H1 (cell line): Measurements from ENCODE around the gene PCDHB14. TPM values are rescaled to one million over a fixed set of nuclear protein-coding genes. Genes with fewer than 3 reads are reported as not detected.
"Not testable (repeated sequence)": the region's sequence is repeated elsewhere in the genome, so short reads cannot be mapped to it uniquely, and the experiment has no call there.

Source experiments
- CTCF ChIA-PET: fragments of 300-600 bp; sonication (Branson Sonifier 250); formaldehyde crosslinking; loops from one replicate; lab custom pipeline; 2021; ENCODE audit not compliant: partially characterized antibody; lab: Charles Lee
- POLR2A ChIA-PET: fragments of 300-600 bp; sonication (Branson Sonifier 250); formaldehyde crosslinking; loops from one replicate; lab custom pipeline; 2021; ENCODE audit warnings: inconsistent platforms; ENCODE audit not compliant: partially characterized antibody; lab: Charles Lee
- DNase-seq, 2 experiments: peaks; one replicate each; pipeline versions ENCODE4 v3.0.0 to v3.0.0-alpha.2; 2010 to 2022; ENCODE audit warnings: low spot score in 2 of 2, low read depth in 1 of 2, mixed read lengths in 1 of 2
- FAIRE-seq: peaks from 2 replicates; lab custom pipeline; 2011; peaks lifted over from hg19 to GRCh38; lab: Jason Lieb, UNC
- H2AFZ ChIP-seq: 2 replicates; pipeline ENCODE4 v1.8.1; 2012; ENCODE audit warnings: low read length, inconsistent platforms
- H2AK5ac ChIP-seq: 2 replicates; pipeline ENCODE4 v1.6.1; 2013; ENCODE audit warnings: low read depth, low read length
- H2BK120ac ChIP-seq: replicated peaks from 2 replicates; pipeline ENCODE3; 2013; ENCODE audit warnings: low read depth, low read length, inconsistent platforms
- H2BK12ac ChIP-seq: 2 replicates; pipeline ENCODE4 v1.6.1; 2013; ENCODE audit warnings: low read depth, low read length
- H2BK15ac ChIP-seq: 2 replicates; pipeline ENCODE4 v1.6.1; 2013; ENCODE audit warnings: low read length
- H2BK20ac ChIP-seq: 2 replicates; pipeline ENCODE4 v1.6.1; 2013; ENCODE audit warnings: low read length
- H2BK5ac ChIP-seq: 2 replicates; pipeline ENCODE4 v1.6.1; 2013; ENCODE audit warnings: low read depth, low read length
- H3K14ac ChIP-seq: 2 replicates; pipeline ENCODE4 v1.6.1; 2013; ENCODE audit warnings: inconsistent platforms; ENCODE audit not compliant: insufficient read length
- H3K18ac ChIP-seq: 2 replicates; pipeline ENCODE4 v1.6.1; 2013; ENCODE audit warnings: low read length; ENCODE audit errors: extremely low read depth
- H3K23ac ChIP-seq: 2 replicates; pipeline ENCODE4 v1.6.1; 2013; ENCODE audit warnings: inconsistent platforms; ENCODE audit not compliant: insufficient read length
- H3K23me2 ChIP-seq: 2 replicates; pipeline ENCODE4 v1.6.1; 2013; ENCODE audit warnings: low read depth, low read length
- H3K27ac ChIP-seq: 2 replicates; pipeline ENCODE4 v1.6.1; 2011; ENCODE audit warnings: low read depth, low read length, inconsistent platforms
- H3K27me3 ChIP-seq, 4 experiments: replicated peaks in 1 of 4; 1 replicate in 1 of 4; 2 replicates in 3 of 4; pipeline versions ENCODE4 v1.6.1 to v1.8.1; 2011 to 2013; ENCODE audit warnings: low read length in 3 of 4, mild to moderate bottlenecking in 3 of 4, inconsistent platforms in 2 of 4, mixed read lengths in 2 of 4, moderate library complexity in 1 of 4; ENCODE audit not compliant: control insufficient read depth in 3 of 4, insufficient read depth in 3 of 4; ENCODE audit errors: extremely low read depth in 1 of 4
- H3K36me3 ChIP-seq, 4 experiments: 2 replicates each; pipeline versions ENCODE4 v1.6.1 to v1.8.1; 2011 to 2013; ENCODE audit warnings: mild to moderate bottlenecking in 4 of 4, low read length in 3 of 4, moderate library complexity in 2 of 4, control low read depth in 1 of 4, inconsistent platforms in 1 of 4; ENCODE audit not compliant: insufficient read depth in 4 of 4, control insufficient read depth in 2 of 4
- H3K4ac ChIP-seq: replicated peaks from 2 replicates; pipeline ENCODE3; 2013; ENCODE audit warnings: low read length, low read depth, mixed read lengths, inconsistent platforms; ENCODE audit not compliant: insufficient read length
- H3K4me1 ChIP-seq, 4 experiments: replicated peaks in 1 of 4; 1 replicate in 1 of 4; 2 replicates in 3 of 4; pipeline versions ENCODE4 v1.6.1 to v1.8.1; 2011 to 2013; ENCODE audit warnings: low read length in 3 of 4, inconsistent platforms in 2 of 4, mixed read lengths in 1 of 4; ENCODE audit not compliant: insufficient read depth in 4 of 4, control insufficient read depth in 3 of 4
- H3K4me2 ChIP-seq, 2 experiments: 2 replicates each; pipeline versions ENCODE4 v1.6.1 to v1.8.1; 2011 to 2013; ENCODE audit warnings: low read depth in 2 of 2, low read length in 2 of 2, control low read depth in 1 of 2, inconsistent platforms in 1 of 2, mild to moderate bottlenecking in 1 of 2; ENCODE audit not compliant: insufficient read depth in 1 of 2
- H3K4me3 ChIP-seq, 4 experiments: fragments of 200-600, 300-600 bp in 1 of 4; sonication (generic), shearing (Covaris generic), sonication (Bioruptor Twin) in 1 of 4; 2 replicates each; pipeline versions ENCODE4 v1.5.1 to v1.8.1; 2011 to 2016; ENCODE audit warnings: low read length in 4 of 4, low read depth in 3 of 4, control low read depth in 2 of 4, inconsistent platforms in 2 of 4, mild to moderate bottlenecking in 2 of 4, mixed read lengths in 1 of 4, moderate library complexity in 1 of 4; ENCODE audit not compliant: insufficient read depth in 2 of 4; ENCODE audit errors: extremely low read depth in 1 of 4
- H3K56ac ChIP-seq: replicated peaks from 2 replicates; pipeline ENCODE3; 2013; ENCODE audit warnings: low read depth, mild to moderate bottlenecking, mixed read lengths, low read length, inconsistent platforms; ENCODE audit not compliant: insufficient read length
- H3K79me1 ChIP-seq: 2 replicates; pipeline ENCODE4 v1.6.1; 2013; ENCODE audit warnings: low read depth, low read length, control low read depth
- H3K79me2 ChIP-seq, 2 experiments: 2 replicates each; pipeline versions ENCODE4 v1.6.1 to v1.8.1; 2012 to 2013; ENCODE audit warnings: low read length in 2 of 2, mild to moderate bottlenecking in 2 of 2, inconsistent platforms in 1 of 2; ENCODE audit not compliant: insufficient read depth in 2 of 2, control insufficient read depth in 1 of 2
- H3K9ac ChIP-seq, 4 experiments: replicated peaks in 1 of 4; 1 replicate in 1 of 4; 2 replicates in 3 of 4; pipeline versions ENCODE4 v1.6.1 to v1.8.1; 2011 to 2013; ENCODE audit warnings: low read depth in 3 of 4, low read length in 3 of 4, control low read depth in 2 of 4, mild to moderate bottlenecking in 2 of 4, moderate library complexity in 2 of 4, inconsistent platforms in 1 of 4; ENCODE audit errors: extremely low read depth in 1 of 4
- H3K9me3 ChIP-seq, 2 experiments: 2 replicates each; pipeline versions ENCODE4 v1.6.1 to v1.8.1; 2012 to 2013; ENCODE audit warnings: mild to moderate bottlenecking in 2 of 2, moderate library complexity in 2 of 2, control low read depth in 1 of 2, inconsistent platforms in 1 of 2, low read depth in 1 of 2, low read length in 1 of 2, mixed read lengths in 1 of 2; ENCODE audit not compliant: insufficient read depth in 2 of 2
- H4K20me1 ChIP-seq, 2 experiments: replicated peaks in 1 of 2; 2 replicates each; pipeline versions ENCODE3 to v1.8.1; 2011 to 2013; ENCODE audit warnings: inconsistent platforms in 2 of 2, low read length in 2 of 2, mild to moderate bottlenecking in 1 of 2; ENCODE audit not compliant: insufficient read depth in 2 of 2, control insufficient read depth in 1 of 2
- H4K5ac ChIP-seq: 2 replicates; pipeline ENCODE4 v1.6.1; 2013; ENCODE audit warnings: low read length, low read depth, mixed read lengths, inconsistent platforms; ENCODE audit not compliant: insufficient read length
- H4K8ac ChIP-seq: 2 replicates; pipeline ENCODE4 v1.8.0; 2013; ENCODE audit warnings: mild to moderate bottlenecking, moderate library complexity, low read length, inconsistent platforms; ENCODE audit not compliant: insufficient read depth; ENCODE audit errors: extremely low read depth
- H4K91ac ChIP-seq: replicated peaks from 2 replicates; pipeline ENCODE3; 2013; ENCODE audit warnings: low read length, mixed read lengths, inconsistent platforms; ENCODE audit not compliant: insufficient read length
- WGBS, 2 experiments: shearing (Covaris generic) in 1 of 2; methylation state at CpG; one replicate each; pipeline versions ENCODE4 v1.1.6 to v1.1.7; 2013 to 2015; ENCODE audit warnings: low lambda C conversion rate in 2 of 2, mixed read lengths in 2 of 2, inconsistent platforms in 1 of 2, low coverage in 1 of 2, missing lambda C conversion rate in 1 of 2; ENCODE audit not compliant: insufficient replicate concordance in 2 of 2, insufficient coverage in 1 of 2, insufficient read length in 1 of 2; ENCODE audit errors: extremely low coverage in 1 of 2, missing lambda C conversion rate in 1 of 2; 5-methylcytosine and 5-hydroxymethylcytosine counted together
- polyA plus RNA-seq, 7 experiments: library from polyadenylated mRNA; depleted of rRNA in 3 of 7; stranded (reverse) in 5 of 7; unstranded in 2 of 7; fragments of >200 nt in 5 of 7; fragments of 200-250 nt in 2 of 7; gene quantifications; 1 replicate in 5 of 7; 2 replicates in 1 of 7; 4 replicates in 1 of 7; pipeline versions ENCODE4 v1.2.1 to v1.2.3, GENCODE V29; 2011 to 2013; ENCODE audit warnings: missing spikeins in 2 of 7, mixed read lengths in 2 of 7
- total RNA-seq: library from RNA; stranded (reverse); fragmentation: NEBNext Ultra II Directional; extraction: Animal tissue kit (Norgen Biotek cat#: 25700); gene quantifications from 2 replicates; pipeline ENCODE4 v1.2.1, GENCODE V29; 2021

The PCDHB14 gene
- total and polyA plus RNA-seq, 2 of the 8 experiments (the other 6 are each of a cell fraction or from before 2014, with no cell fraction given): 2.7 TPM

DNA sequence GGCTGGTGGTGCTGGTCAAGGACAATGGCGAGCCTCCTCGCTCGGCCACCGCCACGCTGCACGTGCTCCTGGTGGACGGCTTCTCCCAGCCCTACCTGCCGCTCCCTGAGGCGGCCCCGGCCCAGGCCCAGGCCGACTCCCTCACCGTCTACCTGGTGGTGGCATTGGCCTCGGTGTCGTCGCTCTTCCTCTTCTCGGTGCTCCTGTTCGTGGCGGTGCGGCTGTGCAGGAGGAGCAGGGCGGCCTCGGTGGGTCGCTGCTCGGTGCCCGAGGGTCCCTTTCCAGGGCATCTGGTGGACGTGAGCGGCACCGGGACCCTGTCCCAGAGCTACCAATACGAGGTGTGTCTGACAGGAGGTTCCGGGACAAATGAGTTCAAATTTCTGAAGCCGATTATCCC, 2.3 kb downstream of the PCDHB14 start:
- not testable (repeated sequence) for DNase-seq, H3K9me3 ChIP-seq
- WGBS, 2 experiments: 100% methylated on average over 10 of the region's 30 CpGs; no CpG with 5 or more reads in 1 of the 2 experiments

More for the DNA sequence above, 2.3 kb downstream of the PCDHB14 start:
- H3K4ac ChIP-seq, H3K23ac ChIP-seq, H2BK12ac ChIP-seq, H2BK5ac ChIP-seq, H3K27ac ChIP-seq, H3K4me2 ChIP-seq, H3K79me1 ChIP-seq, H3K36me3 ChIP-seq, H3K4me1 ChIP-seq, H3K27me3 ChIP-seq, H4K20me1 ChIP-seq, H3K4me3 ChIP-seq, FAIRE-seq, H2BK120ac ChIP-seq, H4K8ac ChIP-seq, H4K5ac ChIP-seq, H3K14ac ChIP-seq, H3K56ac ChIP-seq, H3K23me2 ChIP-seq, H3K79me2 ChIP-seq, H2AFZ ChIP-seq, H2BK15ac ChIP-seq, H2BK20ac ChIP-seq, H4K91ac ChIP-seq, H3K18ac ChIP-seq, H3K9ac ChIP-seq, H2AK5ac ChIP-seq: not testable (repeated sequence)
- CTCF ChIA-PET: interaction anchor here (0.9 to 2.1 kb wide), 11 partner anchors 9 to 289 kb away, joined by 3 to 6 read pairs (median 4); partner anchors contain the start of genes PCDHB13, PCDHGA10, PCDHGA2 and PCDHGB6
- POLR2A ChIA-PET: interaction anchor here (0.9 kb wide), 1 partner anchor 95 kb away, joined by 3 read pairs; no protein-coding TSS in a partner anchor
